GM19035 (cell line): Measurements from ENCODE around the gene OSGEP.

Experiments used
- ATAC-seq: cut with Tn5 transposase; IDR thresholded peaks from one replicate; pipeline ENCODE4 v1.9.1; 2021; ENCODE audit not compliant: unreplicated experiment

OSGEP gene

DNA sequence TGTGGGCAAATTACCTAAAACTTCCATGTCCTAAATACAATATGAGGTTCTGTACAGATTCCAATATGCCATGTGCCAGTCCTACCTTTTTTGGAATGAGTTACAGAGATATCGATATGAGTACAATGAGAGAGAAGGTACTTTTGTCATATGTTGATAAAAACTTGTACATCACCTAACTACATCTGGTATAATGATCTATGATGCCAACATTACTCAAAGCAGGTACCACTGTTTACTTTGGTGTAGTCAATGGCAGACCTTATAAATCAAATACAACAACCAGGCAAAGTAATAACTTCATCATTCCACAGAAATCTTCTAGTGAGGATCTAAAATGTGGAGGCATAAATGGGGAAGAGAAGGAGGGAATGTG lies 54.0 kb downstream of the OSGEP start:
- no peak for ATAC-seq

DNA sequence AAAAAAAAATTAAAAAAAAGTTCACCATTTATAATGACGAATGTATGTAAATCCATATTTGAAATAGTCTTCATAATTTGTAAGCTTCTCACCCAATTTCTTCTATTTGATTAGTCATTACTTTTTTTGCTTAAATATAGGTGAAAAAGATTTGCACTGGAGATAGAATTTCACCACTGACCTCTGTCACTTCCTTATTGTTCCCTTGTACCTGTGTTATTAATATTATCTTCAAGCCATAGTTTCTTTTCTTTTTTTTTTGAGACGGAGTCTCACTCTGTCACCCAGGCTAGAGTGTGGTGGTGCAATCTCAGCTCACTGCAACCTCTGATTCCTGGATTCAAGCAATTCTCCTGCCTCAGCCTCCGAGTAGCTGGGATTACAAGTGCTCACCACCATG lies 57.1 kb downstream of the OSGEP start:
- ATAC-seq = no peak
